ENCODE results near the gene SLC39A10.

DNA sequence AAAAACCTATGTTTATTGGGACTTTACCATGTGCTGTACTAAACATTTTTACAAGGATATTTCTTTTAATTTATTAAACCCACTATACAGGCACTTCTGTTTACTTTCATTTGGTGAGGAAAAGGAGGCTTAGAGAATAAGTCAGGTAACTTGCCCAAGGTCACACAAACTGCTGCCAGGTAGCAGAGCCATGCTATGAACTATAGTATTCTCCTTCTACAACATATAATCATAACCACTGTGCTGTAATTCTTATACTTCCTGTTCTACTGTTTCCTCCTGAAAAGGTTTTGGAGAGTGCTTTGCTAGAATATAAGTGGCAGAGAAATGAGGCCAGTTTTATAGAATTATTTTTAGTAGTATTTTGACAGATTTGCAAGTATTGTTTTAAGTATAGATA, 29.5 kb downstream of the SLC39A10 start:
- TF ChIP-seq, protein P1, sequence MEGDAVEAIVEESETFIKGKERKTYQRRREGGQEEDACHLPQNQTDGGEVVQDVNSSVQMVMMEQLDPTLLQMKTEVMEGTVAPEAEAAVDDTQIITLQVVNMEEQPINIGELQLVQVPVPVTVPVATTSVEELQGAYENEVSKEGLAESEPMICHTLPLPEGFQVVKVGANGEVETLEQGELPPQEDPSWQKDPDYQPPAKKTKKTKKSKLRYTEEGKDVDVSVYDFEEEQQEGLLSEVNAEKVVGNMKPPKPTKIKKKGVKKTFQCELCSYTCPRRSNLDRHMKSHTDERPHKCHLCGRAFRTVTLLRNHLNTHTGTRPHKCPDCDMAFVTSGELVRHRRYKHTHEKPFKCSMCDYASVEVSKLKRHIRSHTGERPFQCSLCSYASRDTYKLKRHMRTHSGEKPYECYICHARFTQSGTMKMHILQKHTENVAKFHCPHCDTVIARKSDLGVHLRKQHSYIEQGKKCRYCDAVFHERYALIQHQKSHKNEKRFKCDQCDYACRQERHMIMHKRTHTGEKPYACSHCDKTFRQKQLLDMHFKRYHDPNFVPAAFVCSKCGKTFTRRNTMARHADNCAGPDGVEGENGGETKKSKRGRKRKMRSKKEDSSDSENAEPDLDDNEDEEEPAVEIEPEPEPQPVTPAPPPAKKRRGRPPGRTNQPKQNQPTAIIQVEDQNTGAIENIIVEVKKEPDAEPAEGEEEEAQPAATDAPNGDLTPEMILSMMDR (IDR thresholded peaks at IDR 0.05; ENCODE audit: low read depth, low read length) = no peak
- no peak for TF ChIP-seq EZH2phosphoT487 (IDR thresholded peaks at IDR 0.05; ENCODE audit: low read depth)

Data from OCI-LY3 (cell line).